GM12891 (cell line): ENCODE data around the gene SLC22A23.

Source experiments
- POLR2A ChIP-seq: IDR thresholded peaks from 2 replicates; pipeline ENCODE4 v1.6.1; 2011; ENCODE audit warnings: low read depth, low read length, control low read depth
- POLR2AphosphoS5 ChIP-seq: IDR thresholded peaks from 2 replicates; pipeline ENCODE4 v1.6.1; 2011; ENCODE audit warnings: low read depth, low read length, control low read depth

GRCh38 chr6:3471711-3472110 is 14.9 kb upstream of the SLC22A23 start:
- TF ChIP-seq POLR2AphosphoS5 (no peak), POLR2A (no peak)
